H1 (cell line): Measurements from ENCODE around the gene LRRC55.

ENCODE experiments used
- BCL11A ChIP-seq, 2 experiments: IDR thresholded peaks; one replicate each; pipeline ENCODE4 v1.6.1; 2011; ENCODE audit warnings: low read depth in 2 of 2, low read length in 2 of 2, mild to moderate bottlenecking in 2 of 2
- CHD2 ChIP-seq: IDR thresholded peaks from 2 replicates; pipeline ENCODE4 v1.6.1; 2012; ENCODE audit warnings: low read length, improper control_type of control experiment
- EP300 ChIP-seq, 2 experiments: IDR thresholded peaks; 1 replicate in 1 of 2; 2 replicates in 1 of 2; pipeline ENCODE4 v1.6.1; 2011 to 2012; ENCODE audit warnings: low read depth in 2 of 2, low read length in 2 of 2, mild to moderate bottlenecking in 2 of 2, borderline replicate concordance in 1 of 2, inconsistent platforms in 1 of 2, moderate library complexity in 1 of 2
- EZH2 ChIP-seq: fragments of 200-600 bp; sonication (generic); IDR thresholded peaks from 2 replicates; pipeline ENCODE4 v1.7.1; 2012; ENCODE audit warnings: low read depth, mild to moderate bottlenecking, moderate library complexity, low read length, inconsistent platforms; ENCODE audit not compliant: severe bottlenecking
- JUN ChIP-seq: IDR thresholded peaks from 2 replicates; pipeline ENCODE4 v1.6.1; 2011; ENCODE audit warnings: low read depth, mild to moderate bottlenecking, improper control_type of control experiment, low read length
- JUND ChIP-seq: IDR thresholded peaks from 2 replicates; pipeline ENCODE4 v1.6.1; 2011; ENCODE audit warnings: mild to moderate bottlenecking, improper control_type of control experiment, low read length
- NRF1 ChIP-seq: IDR thresholded peaks from 2 replicates; pipeline ENCODE4 v1.6.1; 2011; ENCODE audit warnings: mild to moderate bottlenecking, low read depth, low read length, improper control_type of control experiment
- PHF8 ChIP-seq: fragments of 200-600 bp; sonication (generic); conservative IDR thresholded peaks from 2 replicates; pipeline ENCODE4 v1.7.1; 2012; ENCODE audit warnings: low read depth, mild to moderate bottlenecking, inconsistent platforms, low read length, moderate library complexity
- POLR2AphosphoS5 ChIP-seq: IDR thresholded peaks from 2 replicates; pipeline ENCODE4 v1.6.1; 2011; ENCODE audit warnings: low read depth, low read length
- RBBP5 ChIP-seq: IDR thresholded peaks from 2 replicates; pipeline ENCODE4 v1.7.1; 2012; ENCODE audit warnings: low read depth, mild to moderate bottlenecking, inconsistent platforms, low read length, moderate library complexity, borderline replicate concordance
- RFX5 ChIP-seq: IDR thresholded peaks from 2 replicates; pipeline ENCODE4 v1.6.1; 2011; ENCODE audit warnings: low read depth, low read length, improper control_type of control experiment, borderline replicate concordance
- RNF2 ChIP-seq: fragments of 200-900, 300-1000 bp; sonication (generic); IDR thresholded peaks from 2 replicates; pipeline ENCODE4 v1.7.1; 2016; ENCODE audit warnings: borderline replicate concordance, low read depth, mild to moderate bottlenecking, antibody characterized with exemption, low read length; ENCODE audit not compliant: poor library complexity, severe bottlenecking; ENCODE audit errors: missing control alignments
- TF ChIP-seq, protein P1 (sequence below), 3 experiments: IDR thresholded peaks; 1 replicate in 2 of 3; 2 replicates in 1 of 3; pipeline versions ENCODE4 v1.5.1 to v1.6.1; 2011; ENCODE audit warnings: low read length in 3 of 3, mild to moderate bottlenecking in 3 of 3, inconsistent platforms in 2 of 3, low read depth in 1 of 3, moderate library complexity in 1 of 3; ENCODE audit not compliant: insufficient read depth in 1 of 3; ENCODE audit errors: control extremely low read depth in 1 of 3
- TF ChIP-seq, protein P2 (sequence below): IDR thresholded peaks from 2 replicates; pipeline ENCODE4 v1.6.1; 2012; ENCODE audit warnings: inconsistent platforms

DNA sequence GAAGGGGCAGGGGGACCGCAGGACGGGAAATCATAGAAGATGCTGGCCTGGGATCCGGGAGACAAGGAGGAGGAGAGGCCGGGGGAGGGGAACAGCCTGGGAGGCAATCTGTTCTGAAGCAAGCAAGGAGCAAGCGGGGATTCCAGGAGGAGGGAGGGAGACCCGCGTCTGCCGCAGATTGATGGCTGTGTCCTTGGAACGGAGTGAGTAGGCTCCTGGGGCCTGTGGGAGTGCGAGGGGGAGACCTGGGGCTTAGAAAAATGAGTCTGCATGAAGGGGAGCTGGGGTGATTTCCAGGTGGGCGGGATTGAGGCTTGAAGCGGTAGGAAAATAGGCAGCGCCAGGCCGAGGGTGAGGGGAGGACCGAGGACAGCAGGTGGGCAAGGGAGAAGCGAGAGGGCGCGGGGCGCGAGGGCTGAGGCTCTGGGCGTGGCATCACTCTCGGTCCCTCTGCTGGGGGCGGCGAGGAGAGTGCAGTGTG lies 1.6 kb upstream of the LRRC55 start:
- TF ChIP-seq EZH2 (no peak), RBBP5 (peak; percentile 83), JUND (no peak), NRF1 (no peak), POLR2AphosphoS5 (no peak), RNF2 (no peak), CHD2 (no peak), EP300 (IDR thresholded peaks at IDR 0.05; ENCODE audit: borderline replicate concordance in 1 of 2, low read depth in 2 of 2, low read length in 2 of 2) (no peak), JUN (no peak), BCL11A (IDR thresholded peaks at IDR 0.05; ENCODE audit: low read depth in 2 of 2, low read length in 2 of 2) (no peak), PHF8 (no peak), RFX5 (no peak)
- TF ChIP-seq, protein P1, sequence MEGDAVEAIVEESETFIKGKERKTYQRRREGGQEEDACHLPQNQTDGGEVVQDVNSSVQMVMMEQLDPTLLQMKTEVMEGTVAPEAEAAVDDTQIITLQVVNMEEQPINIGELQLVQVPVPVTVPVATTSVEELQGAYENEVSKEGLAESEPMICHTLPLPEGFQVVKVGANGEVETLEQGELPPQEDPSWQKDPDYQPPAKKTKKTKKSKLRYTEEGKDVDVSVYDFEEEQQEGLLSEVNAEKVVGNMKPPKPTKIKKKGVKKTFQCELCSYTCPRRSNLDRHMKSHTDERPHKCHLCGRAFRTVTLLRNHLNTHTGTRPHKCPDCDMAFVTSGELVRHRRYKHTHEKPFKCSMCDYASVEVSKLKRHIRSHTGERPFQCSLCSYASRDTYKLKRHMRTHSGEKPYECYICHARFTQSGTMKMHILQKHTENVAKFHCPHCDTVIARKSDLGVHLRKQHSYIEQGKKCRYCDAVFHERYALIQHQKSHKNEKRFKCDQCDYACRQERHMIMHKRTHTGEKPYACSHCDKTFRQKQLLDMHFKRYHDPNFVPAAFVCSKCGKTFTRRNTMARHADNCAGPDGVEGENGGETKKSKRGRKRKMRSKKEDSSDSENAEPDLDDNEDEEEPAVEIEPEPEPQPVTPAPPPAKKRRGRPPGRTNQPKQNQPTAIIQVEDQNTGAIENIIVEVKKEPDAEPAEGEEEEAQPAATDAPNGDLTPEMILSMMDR (IDR thresholded peaks at IDR 0.05; ENCODE audit: control extremely low read depth in 1 of 3, insufficient read depth in 1 of 3, low read depth in 1 of 3, low read length in 3 of 3): no peak
- TF ChIP-seq, protein P2, sequence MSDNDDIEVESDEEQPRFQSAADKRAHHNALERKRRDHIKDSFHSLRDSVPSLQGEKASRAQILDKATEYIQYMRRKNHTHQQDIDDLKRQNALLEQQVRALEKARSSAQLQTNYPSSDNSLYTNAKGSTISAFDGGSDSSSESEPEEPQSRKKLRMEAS: peak; percentile 73
